ENCODE results near the gene S100A9.
A peak's percentile ranks its signal among the peaks of the same experiment; 100 is the strongest.
"Not testable (repeated sequence)": the region's sequence is repeated elsewhere in the genome, so short reads cannot be mapped to it uniquely, and the experiment has no call there.

S100A9 gene

GRCh38 chr1:153390938-153391710 is 33.5 kb downstream of the S100A9 start, which contains the start of gene S100A8:
TSS of gene S100A8 (minus strand) at chr1:153391073. CDS start at chr1:153390535, 538 bp downstream.
- DNase-seq (ENCODE audit: low spot score): no peak

DNA sequence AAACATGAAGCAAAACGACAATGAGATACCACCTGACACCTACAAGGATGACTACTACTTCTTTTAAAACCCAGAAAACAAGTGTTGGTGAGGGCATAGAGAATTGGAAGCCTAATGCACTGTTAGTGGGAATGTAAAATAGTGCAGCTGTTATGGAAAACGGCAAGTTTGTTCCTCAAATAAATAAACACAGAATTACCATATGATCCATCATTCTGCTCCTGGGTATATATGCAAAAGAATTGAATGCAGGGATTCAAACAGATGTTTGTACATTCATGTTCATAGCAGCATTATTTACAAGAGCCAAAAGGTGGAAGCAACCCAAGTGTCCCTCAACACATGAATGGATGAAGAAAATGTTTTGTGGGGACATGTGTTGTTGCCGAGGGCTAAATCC is 34.6 kb downstream of the S100A9 start:
- DNase-seq (ENCODE audit: low spot score): no peak

DNA sequence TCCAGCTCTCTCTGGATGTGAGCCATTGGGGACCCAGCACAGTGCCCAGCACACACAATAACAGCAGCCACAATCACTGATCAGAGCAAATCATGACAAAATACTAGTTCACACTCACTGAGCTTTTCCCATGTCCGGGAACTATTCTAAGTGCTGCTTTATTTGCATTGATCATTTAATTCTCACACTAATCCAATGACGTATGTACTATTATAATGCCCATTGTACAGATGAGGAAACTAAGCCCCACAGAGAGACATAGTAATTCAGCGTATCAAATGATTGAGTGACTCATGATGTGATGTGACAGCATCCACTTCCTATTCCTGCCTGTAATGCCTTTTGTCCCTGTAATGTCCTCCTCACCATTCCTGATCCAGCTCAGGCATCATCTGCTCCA is 35.2 kb downstream of the S100A9 start:
- DNase-seq (ENCODE audit: low spot score): no peak

GRCh38 chr1:153393926-153394325 is 36.3 kb downstream of the S100A9 start:
- no peak for DNase-seq (ENCODE audit: low spot score)

DNA sequence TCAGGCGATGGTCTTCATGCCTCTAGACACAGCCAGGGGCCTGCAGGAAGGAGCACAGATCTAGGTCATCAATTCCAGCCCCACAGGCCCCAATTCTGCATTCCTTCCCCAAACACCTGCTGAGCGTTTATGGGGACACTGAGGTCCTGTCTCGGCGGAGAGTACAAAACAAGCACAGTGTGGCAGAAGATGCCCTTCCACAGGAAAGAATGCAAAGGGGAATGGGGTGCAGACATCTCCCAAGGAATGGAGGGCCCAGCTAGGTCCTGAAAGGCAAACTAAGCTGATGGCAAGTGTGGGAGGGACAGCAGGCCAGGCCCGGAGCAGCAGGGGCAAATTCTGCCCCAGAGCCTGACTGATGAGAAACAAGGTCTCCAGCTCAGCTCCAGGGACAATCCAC is 36.7 kb downstream of the S100A9 start:
- no peak for DNase-seq (ENCODE audit: low spot score)

- peak; percentile 8 for DNase-seq (ENCODE audit: low spot score)
These were observed 37.6 kb downstream of the S100A9 start for GRCh38 chr1:153395136-153395685.

DNA sequence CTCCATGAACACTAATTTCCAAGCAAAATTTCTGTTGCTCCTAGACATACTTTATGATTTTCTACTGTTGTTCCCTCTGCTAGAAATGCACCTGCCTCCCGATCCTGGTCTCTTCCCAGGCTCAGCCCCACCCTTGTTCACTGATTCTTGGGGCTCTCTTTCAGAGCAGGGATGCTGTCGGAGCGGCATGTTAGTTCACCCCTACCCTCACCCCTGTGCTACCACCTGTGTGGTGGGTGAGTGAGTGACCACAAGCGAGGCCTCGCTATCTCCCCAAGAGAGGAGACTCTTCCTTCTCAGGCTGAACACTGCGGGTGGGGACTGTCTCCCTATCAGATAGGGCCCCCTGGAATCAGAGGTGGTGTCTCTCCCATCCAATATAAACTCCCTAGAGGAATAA is 38.1 kb downstream of the S100A9 start:
- DNase-seq (ENCODE audit: low spot score): no peak

DNA sequence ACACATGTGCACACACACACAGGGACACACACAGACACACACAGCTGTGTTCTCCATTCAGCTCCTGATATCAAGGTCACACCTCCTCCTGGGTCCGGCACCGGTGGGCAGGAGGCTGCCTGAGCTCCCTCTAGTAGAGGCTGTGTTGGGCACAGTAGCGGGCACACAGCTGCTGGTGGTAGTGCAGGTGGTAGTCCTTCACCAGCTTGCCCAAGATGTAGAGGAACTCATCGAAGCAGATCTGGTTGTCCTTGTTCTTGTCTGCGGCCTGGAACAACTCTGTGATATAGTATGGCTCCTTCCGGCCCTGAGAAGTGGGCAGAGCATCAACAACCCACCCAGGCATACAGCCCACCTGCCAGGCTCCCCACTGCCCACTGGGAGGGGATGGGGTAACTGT is 38.8 kb downstream of the S100A9 start:
- DNase-seq (ENCODE audit: low spot score): no peak

- no peak for DNase-seq (ENCODE audit: low spot score)
These were observed 39.6 kb downstream of the S100A9 start for GRCh38 chr1:153397051-153397923.

DNA sequence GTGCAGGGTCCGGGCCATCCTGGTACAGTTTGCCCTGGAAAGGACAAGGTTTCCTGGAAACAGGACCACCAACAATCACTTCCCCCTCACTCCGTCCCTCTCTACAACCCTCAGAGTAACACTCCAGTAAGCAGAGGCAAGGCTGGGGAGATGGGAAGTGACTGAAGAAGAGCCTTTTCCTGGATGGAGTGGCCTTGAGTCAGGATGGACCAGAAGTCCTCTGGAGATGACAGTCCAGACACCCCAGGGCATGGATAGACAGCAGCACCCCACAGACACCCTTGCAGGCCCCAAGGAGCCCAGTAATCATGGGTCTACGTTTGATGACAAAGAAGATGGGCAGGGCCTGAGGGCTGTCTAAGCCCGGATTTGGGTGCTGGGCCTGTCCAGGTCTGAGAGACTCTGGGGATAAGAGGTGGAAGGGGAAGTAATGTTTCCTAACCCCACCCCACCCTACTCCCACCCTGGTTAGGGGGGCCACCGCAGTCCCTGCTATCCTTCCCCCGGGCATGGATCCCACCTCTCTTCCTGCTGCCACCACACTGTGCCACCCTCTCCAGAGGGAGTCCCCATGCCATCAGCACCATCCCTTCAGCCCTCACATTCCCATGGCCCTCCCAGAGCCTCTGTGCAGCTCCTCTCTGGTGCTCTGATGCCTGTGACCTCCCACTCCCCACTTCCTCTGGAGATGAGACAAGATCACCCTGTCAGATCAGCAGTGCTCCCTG is 40.4 kb downstream of the S100A9 start:
- DNase-seq (ENCODE audit: low spot score): no peak

GRCh38 chr1:153399401-153400055 is 41.9 kb downstream of the S100A9 start:
- DNase-seq (ENCODE audit: low spot score): no peak

DNA sequence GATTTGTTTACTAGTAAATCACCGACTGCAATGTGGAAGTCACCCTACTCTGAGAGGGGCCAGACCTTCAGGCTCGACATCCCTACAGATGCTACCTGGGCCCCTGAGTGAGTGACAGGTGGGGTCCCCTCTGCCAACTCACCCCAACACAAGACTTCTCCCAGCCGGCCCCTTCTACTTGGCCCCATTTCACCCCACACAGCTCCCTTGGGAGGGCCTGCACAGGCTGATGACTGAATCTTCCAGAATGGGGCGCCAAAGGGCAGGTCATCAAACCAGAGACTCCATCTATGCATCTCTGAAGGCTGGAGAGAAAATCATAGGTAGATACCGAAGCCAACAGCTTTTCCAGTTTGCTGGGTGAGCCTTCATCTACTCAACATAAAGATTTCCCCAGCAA is 42.6 kb downstream of the S100A9 start:
- DNase-seq (ENCODE audit: low spot score): no peak

- DNase-seq (ENCODE audit: low spot score): no peak
These were observed 43.8 kb downstream of the S100A9 start for GRCh38 chr1:153401461-153401860.

- DNase-seq (ENCODE audit: low spot score): no peak
These were observed 44.6 kb downstream of the S100A9 start for GRCh38 chr1:153402226-153402625.

DNA sequence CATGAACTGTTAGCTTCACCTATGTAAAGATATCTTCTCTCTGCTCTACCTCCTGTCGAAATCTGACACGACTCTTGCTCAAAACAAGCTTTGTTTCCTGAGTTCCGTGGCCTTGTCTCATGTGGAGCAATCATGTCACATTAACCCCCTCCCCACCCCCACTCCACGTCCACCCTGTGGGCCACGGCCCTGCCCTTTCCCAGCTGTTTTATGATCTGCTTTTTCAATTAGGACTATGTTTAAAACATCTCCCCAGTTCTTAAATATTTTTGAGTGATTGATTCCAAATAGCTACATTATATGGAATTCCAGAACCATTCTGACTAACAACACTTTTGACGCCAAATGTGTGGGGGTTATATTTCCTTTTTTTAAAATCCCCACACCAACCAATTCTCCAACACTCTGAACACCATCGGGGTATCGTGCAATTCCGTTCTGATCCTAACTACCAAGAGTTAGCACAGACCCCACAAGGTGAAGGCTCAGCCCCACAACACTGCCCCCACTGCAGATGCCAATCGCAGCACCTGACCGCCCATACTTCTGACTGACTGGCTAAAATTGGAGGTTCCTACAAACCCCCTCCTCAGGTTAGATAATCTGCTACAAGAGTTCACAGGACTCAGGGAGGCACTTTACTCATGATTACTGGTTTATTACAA is 45.9 kb downstream of the S100A9 start:
- DNase-seq (ENCODE audit: low spot score): no peak

DNA sequence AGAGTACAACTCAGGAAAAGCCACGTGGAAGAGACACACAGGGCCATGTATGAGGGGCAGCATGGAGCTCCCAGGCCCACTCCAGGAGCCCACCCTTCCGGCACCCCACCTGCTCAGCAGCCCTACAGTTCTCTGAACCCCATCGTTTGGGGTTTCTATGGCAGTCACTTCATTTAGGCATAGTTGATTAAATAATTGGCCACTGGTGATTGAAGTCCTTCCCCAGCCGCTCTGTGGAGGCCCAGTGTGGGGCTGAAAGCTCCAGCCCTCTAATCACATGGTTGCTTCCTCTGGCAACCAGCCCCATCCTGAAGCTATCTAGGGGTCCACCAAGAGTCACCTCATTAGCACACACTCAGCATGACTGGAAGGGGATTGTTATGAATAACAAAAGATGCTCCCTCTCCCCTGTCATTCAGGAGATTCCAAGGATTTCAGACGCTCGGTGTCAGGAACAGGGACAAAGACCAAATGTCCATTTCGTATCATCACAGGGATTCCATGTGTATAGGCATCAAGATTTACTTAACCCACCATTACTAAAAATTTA is 46.5 kb downstream of the S100A9 start:
- DNase-seq (ENCODE audit: low spot score): no peak

DNA sequence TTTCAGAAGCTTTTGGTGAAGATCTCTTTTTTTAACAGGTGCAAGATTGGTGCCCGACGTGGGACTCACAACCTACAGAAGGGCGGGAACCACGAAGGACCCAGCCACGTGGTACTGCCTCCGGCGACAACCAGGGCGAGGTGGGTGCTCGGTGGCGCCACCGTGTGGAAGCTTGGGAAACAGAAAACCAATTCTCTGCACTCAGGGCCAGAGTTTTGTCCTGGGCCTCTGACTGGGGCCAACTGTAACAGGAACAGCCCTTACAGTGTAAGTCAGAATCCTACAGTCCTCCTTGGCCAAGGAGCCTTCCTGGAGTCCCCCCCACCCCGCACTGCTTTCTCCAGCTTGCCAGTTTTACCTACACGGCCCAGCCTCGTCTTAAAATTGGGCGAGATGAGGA is 47.1 kb downstream of the S100A9 start:
- DNase-seq (ENCODE audit: low spot score): peak; percentile 39

- not testable (repeated sequence) for DNase-seq (ENCODE audit: low spot score)
These were observed 48.4 kb downstream of the S100A9 start for GRCh38 chr1:153405825-153406599.

DNA sequence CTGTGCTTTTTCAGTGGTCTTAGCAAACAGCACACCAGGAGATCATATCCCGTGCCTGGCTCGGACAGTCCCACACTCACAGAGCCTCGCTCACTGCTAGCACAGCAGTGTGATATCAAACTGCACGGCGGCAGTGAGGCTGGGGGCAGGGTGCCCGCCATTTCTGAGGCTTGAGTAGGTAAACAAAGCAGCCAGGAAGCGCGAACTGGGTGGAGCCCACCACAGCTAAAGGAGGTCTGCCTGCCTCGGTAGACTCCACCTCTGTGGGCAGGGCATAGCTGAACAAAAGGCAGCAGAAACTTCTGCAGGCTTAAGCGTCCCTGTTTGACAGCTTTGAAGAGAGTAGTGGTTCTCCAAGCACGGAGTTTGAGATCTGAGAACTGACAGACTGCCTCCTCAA is 49.6 kb downstream of the S100A9 start:
- not testable (repeated sequence) for DNase-seq (ENCODE audit: low spot score)
